Tongue (tissue), 2 donors: Measurements from ENCODE around the gene OR51S1. TPM values are rescaled to one million over a fixed set of nuclear protein-coding genes. Genes with fewer than 3 reads are reported as not detected.
"Not testable (repeated sequence)": the region's sequence is repeated elsewhere in the genome, so short reads cannot be mapped to it uniquely, and the experiment has no call there.

Source experiments
- DNase-seq: peaks from one replicate; pipeline ENCODE4 v3.0.0-alpha.2; 2015
- total RNA-seq: library from RNA; depleted of rRNA; stranded (reverse); fragments of >200 nt; gene quantifications from one replicate; pipeline ENCODE4 v1.2.3, GENCODE V29; 2014

Gene OR51S1
- not detected for total RNA-seq

- DNase-seq = no peak
These were observed at the start of gene OR51S1 for GRCh38 chr11:4848908-4849532. OR51S1 (minus strand) TSS chr11:4849208; CDS start chr11:4849208, 0 bp downstream.

GRCh38 chr11:4891996-4892640 lies 43.1 kb upstream of the OR51S1 start:
- peak; percentile 18 for DNase-seq

- no peak for DNase-seq
These were observed 41.3 kb upstream of the OR51S1 start for GRCh38 chr11:4890279-4890678.

GRCh38 chr11:4887591-4887990 lies 38.6 kb upstream of the OR51S1 start:
- DNase-seq = no peak

- DNase-seq = no peak
These were observed 37.2 kb upstream of the OR51S1 start for GRCh38 chr11:4886186-4886585.

- peak; percentile 46 for DNase-seq
These were observed 35.4 kb upstream of the OR51S1 start for GRCh38 chr11:4884361-4884760.

- DNase-seq = no peak
These were observed 33.5 kb upstream of the OR51S1 start for GRCh38 chr11:4882543-4882942.

- peak; percentile 54 for DNase-seq
These were observed 33.0 kb upstream of the OR51S1 start, which contains the start of gene OR51T1 for GRCh38 chr11:4881860-4882500. OR51T1 (plus strand) TSS chr11:4881900; CDS start chr11:4881900, 0 bp downstream.

GRCh38 chr11:4881188-4881587 lies 32.2 kb upstream of the OR51S1 start:
- DNase-seq = no peak

GRCh38 chr11:4865855-4866254 lies 16.8 kb upstream of the OR51S1 start:
- no peak for DNase-seq

- peak; percentile 63 for DNase-seq
These were observed 14.9 kb upstream of the OR51S1 start for GRCh38 chr11:4863876-4864275.

GRCh38 chr11:4862447-4863236 lies 13.6 kb upstream of the OR51S1 start:
- DNase-seq = no peak

GRCh38 chr11:4854286-4854685 lies 5.3 kb upstream of the OR51S1 start:
- not testable (repeated sequence) for DNase-seq

- DNase-seq = no peak
These were observed 2.0 kb upstream of the OR51S1 start for GRCh38 chr11:4851033-4851432.

GRCh38 chr11:4839851-4840549 lies 9.0 kb downstream of the OR51S1 start:
- no peak for DNase-seq

GRCh38 chr11:4830909-4831308 lies 18.1 kb downstream of the OR51S1 start:
- no peak for DNase-seq

GRCh38 chr11:4830346-4830745 lies 18.7 kb downstream of the OR51S1 start:
- DNase-seq = no peak

- no peak for DNase-seq
These were observed 22.6 kb downstream of the OR51S1 start for GRCh38 chr11:4826425-4826824.

GRCh38 chr11:4825132-4825531 lies 23.9 kb downstream of the OR51S1 start:
- DNase-seq = no peak

GRCh38 chr11:4821021-4821420 lies 28.0 kb downstream of the OR51S1 start, which contains the start of gene OR51F2:
OR51F2 (plus strand) TSS chr11:4821321; CDS start chr11:4821422, 101 bp downstream.
- DNase-seq = no peak

GRCh38 chr11:4809246-4809645 lies 39.8 kb downstream of the OR51S1 start:
- DNase-seq = no peak

- no peak for DNase-seq
These were observed 40.5 kb downstream of the OR51S1 start for GRCh38 chr11:4808476-4808875.
